RWPE1 (cell line): Measurements from ENCODE around the gene HEATR5A.

ENCODE experiments used
- CTCF ChIA-PET: fragments of 350-600 bp; sonication (Branson Sonifier 250); formaldehyde crosslinking; extraction: SDS; loops from one replicate; lab custom pipeline; 2021; lab: Yijun Ruan, JAX
- POLR2A ChIA-PET: fragments of 400-600 bp; formaldehyde crosslinking; extraction: SDS; loops from one replicate; lab custom pipeline; 2020; ENCODE audit warnings: antibody characterized with exemption; ENCODE audit not compliant: low non-redundant PET; lab: Yijun Ruan, JAX
- DNase-seq: peaks from one replicate; pipeline ENCODE4 v3.0.0; 2012; ENCODE audit warnings: low spot score
- H3K27ac ChIP-seq: fragments of 450-650 bp; 2 replicates; pipeline ENCODE4 v1.5.1; 2017
- TF ChIP-seq, protein P1 (sequence below): fragments of 450-650 bp; conservative IDR thresholded peaks from 2 replicates; pipeline ENCODE4 v1.5.1; 2017; ENCODE audit warnings: low read depth, mild to moderate bottlenecking

The HEATR5A gene

DNA sequence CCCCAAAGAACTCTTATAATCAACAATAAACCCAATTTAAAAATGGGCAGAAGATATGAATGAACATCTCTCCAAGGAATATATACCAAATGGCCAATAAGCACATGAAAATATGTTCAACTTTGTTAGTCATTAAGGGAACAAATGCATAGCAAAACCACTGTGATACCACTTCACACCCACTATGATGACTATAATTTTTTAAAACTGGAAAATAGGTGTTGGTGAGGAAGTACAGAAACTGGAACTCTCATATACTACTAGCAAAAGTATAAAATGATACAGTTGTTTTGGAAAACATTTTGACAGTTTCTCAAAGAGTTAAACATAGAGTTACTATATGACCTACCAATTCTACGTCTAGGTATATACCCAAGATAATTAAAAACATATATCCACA lies 9.4 kb upstream of the HEATR5A start:
- no peak overlapping the region for H3K27ac ChIP-seq
- DNase-seq, result no peak
- ChIA-PET POLR2A (no interaction called here), CTCF (no interaction called here)
- TF ChIP-seq, protein P1, sequence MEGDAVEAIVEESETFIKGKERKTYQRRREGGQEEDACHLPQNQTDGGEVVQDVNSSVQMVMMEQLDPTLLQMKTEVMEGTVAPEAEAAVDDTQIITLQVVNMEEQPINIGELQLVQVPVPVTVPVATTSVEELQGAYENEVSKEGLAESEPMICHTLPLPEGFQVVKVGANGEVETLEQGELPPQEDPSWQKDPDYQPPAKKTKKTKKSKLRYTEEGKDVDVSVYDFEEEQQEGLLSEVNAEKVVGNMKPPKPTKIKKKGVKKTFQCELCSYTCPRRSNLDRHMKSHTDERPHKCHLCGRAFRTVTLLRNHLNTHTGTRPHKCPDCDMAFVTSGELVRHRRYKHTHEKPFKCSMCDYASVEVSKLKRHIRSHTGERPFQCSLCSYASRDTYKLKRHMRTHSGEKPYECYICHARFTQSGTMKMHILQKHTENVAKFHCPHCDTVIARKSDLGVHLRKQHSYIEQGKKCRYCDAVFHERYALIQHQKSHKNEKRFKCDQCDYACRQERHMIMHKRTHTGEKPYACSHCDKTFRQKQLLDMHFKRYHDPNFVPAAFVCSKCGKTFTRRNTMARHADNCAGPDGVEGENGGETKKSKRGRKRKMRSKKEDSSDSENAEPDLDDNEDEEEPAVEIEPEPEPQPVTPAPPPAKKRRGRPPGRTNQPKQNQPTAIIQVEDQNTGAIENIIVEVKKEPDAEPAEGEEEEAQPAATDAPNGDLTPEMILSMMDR, result no peak

DNA sequence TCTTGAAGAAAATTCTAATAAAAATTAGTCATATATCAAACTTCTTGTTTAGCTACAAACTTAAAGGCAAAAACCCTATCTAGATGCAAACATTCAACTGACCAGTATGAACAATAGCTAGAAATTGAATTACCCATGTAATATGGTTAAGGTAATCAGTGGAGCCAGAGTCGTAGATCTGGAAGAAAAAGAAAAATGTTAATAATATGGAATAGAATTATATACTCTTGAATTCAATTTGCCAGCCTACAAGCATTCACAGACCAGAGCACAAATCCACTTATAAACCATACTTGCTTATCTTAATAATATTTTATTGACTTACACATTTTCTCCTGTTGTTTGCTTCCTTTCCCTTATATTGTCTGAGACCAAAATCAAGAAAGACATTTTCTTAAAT lies 7.7 kb upstream of the HEATR5A start:
- ChIA-PET POLR2A (no interaction called here), CTCF (interaction anchor here (0.6 kb wide), 1 partner anchor 19 kb away, joined by 3 read pairs; no protein-coding TSS in a partner anchor)
- DNase-seq, result no peak
- no peak overlapping the region for H3K27ac ChIP-seq
- TF ChIP-seq, protein P1, result no peak

- ChIA-PET POLR2A (no interaction called here), CTCF (no interaction called here)
- no peak for DNase-seq
- H3K27ac ChIP-seq, result no peak overlapping the region
- TF ChIP-seq, protein P1, result no peak
These were observed 6.3 kb upstream of the HEATR5A start for GRCh38 chr14:31426663-31427062.

DNA sequence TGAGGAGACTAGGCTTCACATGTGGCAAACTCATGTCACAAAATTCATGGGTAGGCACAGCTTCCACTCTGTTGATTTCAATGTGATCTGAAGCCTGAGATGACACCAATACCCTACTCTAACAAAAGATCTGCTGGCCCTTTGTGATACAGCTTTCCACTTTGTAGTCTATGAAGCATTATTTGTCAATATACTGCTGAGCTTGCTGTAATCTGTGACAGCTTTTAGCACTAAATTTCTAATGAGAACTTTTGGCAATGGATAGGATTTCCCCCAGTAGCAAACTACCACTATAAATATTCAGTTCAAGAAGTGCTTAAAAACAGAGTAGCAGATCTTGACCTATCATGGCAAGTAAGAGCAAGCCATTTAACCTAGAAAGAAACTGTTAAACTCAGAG lies 5.6 kb upstream of the HEATR5A start:
- POLR2A ChIA-PET, result no interaction called here
- DNase-seq, result no peak
- H3K27ac ChIP-seq, result no peak overlapping the region
- TF ChIP-seq, protein P1, result no peak
- CTCF ChIA-PET, result no interaction called here

GRCh38 chr14:31421200-31421599 lies 850 bp upstream of the HEATR5A start:
- no peak overlapping the region for H3K27ac ChIP-seq
- DNase-seq, result no peak
- POLR2A ChIA-PET, result no interaction called here
- CTCF ChIA-PET, result interaction anchor here (0.6 kb wide), 1 partner anchor 14 kb away, joined by 3 read pairs; no protein-coding TSS in a partner anchor
- TF ChIP-seq, protein P1, result no peak

DNA sequence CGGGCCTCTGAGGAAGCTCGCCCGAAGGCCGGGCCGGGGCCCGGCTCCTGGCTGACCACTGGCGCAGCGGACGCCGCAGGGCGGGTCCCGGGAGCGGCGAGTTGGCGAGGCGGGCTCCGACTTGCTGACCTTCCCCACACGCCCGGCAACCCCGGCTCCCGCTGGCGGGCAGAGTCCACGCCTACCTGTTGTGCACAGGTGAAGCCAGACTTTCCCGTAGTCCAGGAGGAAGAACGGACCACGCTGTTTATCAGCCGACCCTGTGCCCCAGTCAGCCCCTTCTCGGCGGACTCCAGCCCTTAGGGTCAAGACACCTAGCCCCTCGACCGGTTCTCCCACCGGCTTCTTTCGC lies 407 bp downstream of the HEATR5A start:
- ChIA-PET CTCF (no interaction called here), POLR2A (no interaction called here)
- TF ChIP-seq, protein P1, result no peak
- peak; percentile 49 for DNase-seq
- H3K27ac ChIP-seq, result peak overlapping the region; percentile 86
